Thoracic aorta (tissue), 2 donors: ENCODE measurements around the gene RRN3. TPM values are rescaled to one million over a fixed set of nuclear protein-coding genes. Genes with fewer than 3 reads are reported as not detected.
A peak's percentile ranks its signal among the peaks of the same experiment; 100 is the strongest.
"Not testable (repeated sequence)": the region's sequence is repeated elsewhere in the genome, so short reads cannot be mapped to it uniquely, and the experiment has no call there.

ENCODE experiments used
- ATAC-seq: fragments of 150-250 bp; one replicate; pipeline ENCODE4 v1.8.0; 2017; ENCODE audit warnings: low read depth; ENCODE audit not compliant: insufficient number of reproducible peaks, low FRiP score
- DNase-seq: peaks from one replicate; pipeline ENCODE4 v3.0.0-alpha.2; 2020; ENCODE audit warnings: low spot score
- H3K27ac ChIP-seq, 2 donors: fragments of 200-600 bp; sonication (generic); 1 replicate in 1 of 2; 2 replicates in 1 of 2; pipeline ENCODE4 v1.5.1; 2016; ENCODE audit warnings: mild to moderate bottlenecking in 2 of 2, moderate library complexity in 2 of 2
- H3K27me3 ChIP-seq: fragments of 200-600 bp; sonication (generic); replicated peaks from 2 replicates; pipeline ENCODE4 v1.6.0; 2016; ENCODE audit warnings: mild to moderate bottlenecking; ENCODE audit not compliant: insufficient read depth
- H3K36me3 ChIP-seq: fragments of 200-600 bp; sonication (generic); one replicate; pipeline ENCODE4 v1.5.1; 2016
- H3K4me1 ChIP-seq, 2 donors: fragments of 200-600 bp; sonication (generic); 1 replicate in 1 of 2; 2 replicates in 1 of 2; pipeline versions ENCODE4 v1.5.1 to v1.6.0; 2016; ENCODE audit warnings: low read depth in 2 of 2, mild to moderate bottlenecking in 1 of 2; ENCODE audit not compliant: control insufficient read depth in 1 of 2
- H3K4me3 ChIP-seq: fragments of 200-600 bp; sonication (generic); 2 replicates; pipeline ENCODE4 v1.5.1; 2016; ENCODE audit warnings: mild to moderate bottlenecking
- H3K9me3 ChIP-seq: fragments of 200-600 bp; sonication (generic); 2 replicates; pipeline ENCODE4 v1.5.1; 2016
- total RNA-seq, 2 donors: library from RNA; depleted of rRNA; stranded (reverse); fragments of >200 nt; gene quantifications; one replicate each; pipeline versions ENCODE4 v1.1.0 to v1.2.3, GENCODE V29; 2016

The RRN3 gene
- total RNA-seq, 2 donors from 2014 or later, result 25.0 to 30.2 TPM

GRCh38 chr16:15133554-15133953, 39.5 kb upstream of the RRN3 start:
- peaks cover 16% of the 10 kb centered on the region for H3K36me3 ChIP-seq
- not testable (repeated sequence) for ATAC-seq, H3K4me1 ChIP-seq, H3K27me3 ChIP-seq, DNase-seq, H3K9me3 ChIP-seq, H3K4me3 ChIP-seq, H3K27ac ChIP-seq

DNA sequence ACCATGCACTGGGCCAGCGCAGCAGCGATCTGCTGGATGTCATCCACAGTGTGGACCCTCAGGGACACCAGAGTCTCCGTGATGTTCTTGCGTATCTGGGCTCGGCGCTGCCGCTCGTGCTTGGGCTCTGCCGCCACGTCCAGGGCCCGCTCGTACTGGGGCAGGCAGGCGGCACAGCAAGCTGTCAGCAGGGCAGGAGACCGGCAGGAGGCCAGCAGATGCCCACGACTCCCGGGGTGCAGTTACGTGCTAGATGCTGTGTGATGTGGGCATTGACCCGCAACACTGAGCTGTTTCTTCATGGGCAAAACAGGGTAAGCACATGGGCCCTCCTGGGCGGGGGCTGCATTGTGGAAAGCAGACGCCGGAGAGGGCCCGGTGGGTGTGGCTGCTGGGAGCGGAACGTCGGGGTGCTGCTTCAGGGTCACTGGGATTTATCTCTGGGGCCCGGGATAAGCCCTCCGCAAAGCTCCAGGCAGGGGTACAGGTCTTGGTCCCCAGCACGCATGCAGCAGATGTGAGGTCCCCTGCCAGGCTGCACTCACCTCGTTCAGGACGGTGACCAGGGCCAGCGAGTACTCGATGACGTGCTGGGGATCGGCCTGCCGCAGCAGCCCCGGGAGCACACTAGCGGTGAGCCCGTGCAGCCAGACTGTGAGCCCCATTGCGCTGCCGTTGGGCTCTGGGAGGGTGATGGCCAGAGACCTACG, 38.8 kb upstream of the RRN3 start:
- H3K36me3 ChIP-seq, result peaks cover 16% of the 10 kb centered on the region
- DNase-seq, ATAC-seq: not testable (repeated sequence)

GRCh38 chr16:15130943-15131700, 37.0 kb upstream of the RRN3 start:
- ATAC-seq, H3K27me3 ChIP-seq, DNase-seq, H3K9me3 ChIP-seq, H3K27ac ChIP-seq, H3K4me3 ChIP-seq, H3K4me1 ChIP-seq: not testable (repeated sequence)
- peaks cover 16% of the 10 kb centered on the region for H3K36me3 ChIP-seq

More for the DNA sequence above, 38.8 kb upstream of the RRN3 start:
- H3K27me3 ChIP-seq, H3K4me3 ChIP-seq, H3K27ac ChIP-seq, H3K4me1 ChIP-seq, H3K9me3 ChIP-seq: not testable (repeated sequence)

DNA sequence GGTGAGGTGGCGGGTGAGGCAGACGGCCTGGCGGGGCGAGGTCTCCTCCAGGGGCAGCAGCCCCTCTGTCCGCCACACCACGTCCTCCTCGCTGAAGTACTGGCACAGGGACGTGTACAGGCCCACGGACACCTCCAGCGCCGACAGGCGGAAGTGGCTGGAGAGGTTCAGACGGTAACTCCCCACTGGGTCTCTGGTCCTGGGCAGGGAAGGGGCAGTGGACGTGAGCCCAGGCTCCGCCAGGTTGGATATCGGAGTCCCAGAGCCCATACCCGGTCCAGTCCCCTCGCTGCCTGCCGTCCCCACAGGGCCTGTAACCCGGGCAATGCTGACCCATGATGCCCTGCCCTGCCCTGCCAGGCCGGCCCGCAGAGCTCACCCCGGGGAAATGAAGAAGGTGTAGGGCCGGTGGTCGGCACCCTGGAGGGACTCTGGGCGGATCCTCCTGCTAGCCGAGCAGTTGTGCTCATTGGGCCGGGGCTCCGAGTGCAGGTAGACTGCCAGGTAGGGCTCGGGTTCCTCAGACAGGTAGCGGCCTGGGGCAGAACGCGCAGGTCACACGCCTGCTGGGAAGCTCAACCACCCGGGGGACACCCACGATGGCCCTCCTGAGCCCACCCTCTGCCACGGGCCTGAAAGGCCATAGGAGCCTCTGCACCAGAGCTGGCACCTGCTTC, 36.3 kb upstream of the RRN3 start:
- not testable (repeated sequence) for H3K9me3 ChIP-seq, H3K27me3 ChIP-seq, H3K4me3 ChIP-seq, DNase-seq, H3K4me1 ChIP-seq, H3K27ac ChIP-seq, ATAC-seq
- H3K36me3 ChIP-seq, result peaks cover 16% of the 10 kb centered on the region

GRCh38 chr16:15127641-15128425, 33.8 kb upstream of the RRN3 start:
- not testable (repeated sequence) for DNase-seq, H3K27me3 ChIP-seq, H3K9me3 ChIP-seq, ATAC-seq, H3K4me1 ChIP-seq, H3K27ac ChIP-seq, H3K4me3 ChIP-seq
- H3K36me3 ChIP-seq, result peaks cover 15% of the 10 kb centered on the region

GRCh38 chr16:15100372-15100987, 6.4 kb upstream of the RRN3 start:
- H3K4me1 ChIP-seq, DNase-seq, H3K4me3 ChIP-seq, ATAC-seq, H3K36me3 ChIP-seq, H3K9me3 ChIP-seq, H3K27me3 ChIP-seq, H3K27ac ChIP-seq: not testable (repeated sequence)

- ATAC-seq, H3K4me1 ChIP-seq, DNase-seq, H3K36me3 ChIP-seq, H3K9me3 ChIP-seq, H3K27ac ChIP-seq, H3K4me3 ChIP-seq, H3K27me3 ChIP-seq: not testable (repeated sequence)
Observed at GRCh38 chr16:15099366-15099909, 5.4 kb upstream of the RRN3 start.

DNA sequence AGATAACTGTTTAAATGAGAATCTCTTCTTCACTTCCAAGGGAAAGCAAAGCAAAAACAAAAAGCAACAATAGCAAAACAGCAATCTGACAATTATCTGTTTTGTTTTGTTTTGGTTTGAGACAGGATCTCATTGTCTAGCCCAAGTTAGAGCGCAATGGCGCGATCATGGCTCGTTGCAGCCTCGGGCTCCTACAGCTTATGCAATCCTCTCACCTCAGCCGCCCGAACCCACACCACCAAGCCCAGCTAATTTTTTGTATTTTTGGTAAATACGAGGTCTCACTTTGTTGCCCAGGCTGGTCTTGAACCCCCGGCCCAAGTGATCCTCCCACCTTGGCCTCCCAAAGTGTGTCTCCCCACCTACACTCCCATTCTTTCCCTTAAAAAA, 2.5 kb upstream of the RRN3 start:
- H3K27me3 ChIP-seq, ATAC-seq, H3K27ac ChIP-seq, H3K4me3 ChIP-seq, H3K36me3 ChIP-seq, H3K9me3 ChIP-seq, DNase-seq: not testable (repeated sequence)
- peaks cover 6 to 19% of the 10 kb centered on the region in 2 donors for H3K4me1 ChIP-seq

DNA sequence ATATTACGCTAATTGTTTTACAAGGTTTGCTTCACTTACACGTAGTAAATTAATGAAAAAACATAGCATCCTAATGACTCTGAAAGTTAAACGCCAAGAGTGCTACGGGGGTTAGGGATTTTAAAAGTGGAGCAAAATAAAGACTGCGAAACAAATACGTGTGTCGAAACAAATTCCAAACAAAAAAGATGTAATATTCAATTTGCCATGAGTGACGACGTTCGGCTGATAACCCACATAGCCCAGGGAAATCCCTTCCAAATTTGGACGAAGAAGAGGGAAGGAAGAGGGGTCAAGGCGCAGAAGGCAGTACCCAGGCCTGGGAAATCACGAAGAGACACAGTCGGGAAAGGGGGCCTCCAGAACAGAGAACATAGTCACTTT, 509 bp downstream of the RRN3 start:
- H3K27me3 ChIP-seq, H3K9me3 ChIP-seq, ATAC-seq, DNase-seq, H3K36me3 ChIP-seq: not testable (repeated sequence)
- Histone ChIP-seq H3K4me1 (peaks cover 6 to 19% of the 10 kb centered on the region in 2 donors), H3K4me3 (peak overlapping the region; percentile 79), H3K27ac (peak overlapping the region; percentile 65 to 76)

- not testable (repeated sequence) for ATAC-seq, H3K4me3 ChIP-seq, H3K27me3 ChIP-seq, DNase-seq, H3K9me3 ChIP-seq, H3K27ac ChIP-seq
- Histone ChIP-seq H3K36me3 (peaks cover 12% of the 10 kb centered on the region), H3K4me1 (peaks cover 6 to 19% of the 10 kb centered on the region in 2 donors)
Observed at GRCh38 chr16:15090663-15091269, 3.3 kb downstream of the RRN3 start.

DNA sequence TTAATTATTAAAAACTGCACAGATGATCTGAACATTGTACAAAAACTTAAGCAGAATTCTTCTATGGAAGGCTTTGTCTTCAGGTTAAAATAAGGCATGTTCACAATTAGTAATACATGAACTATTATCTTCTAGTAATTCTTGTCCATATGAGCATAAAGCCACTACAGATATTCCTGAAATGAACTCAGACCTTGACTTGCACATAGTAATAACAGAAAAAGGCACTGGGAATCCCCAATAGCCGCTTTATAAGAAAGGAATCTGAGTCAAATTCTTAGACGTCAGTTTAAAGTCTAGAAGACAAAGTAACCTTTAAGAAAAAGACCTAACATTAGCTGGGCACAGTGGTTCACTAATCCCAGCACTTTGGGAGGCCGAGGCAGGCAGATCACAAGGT, 11.3 kb downstream of the RRN3 start:
- not testable (repeated sequence) for H3K27ac ChIP-seq, H3K9me3 ChIP-seq, DNase-seq, H3K4me3 ChIP-seq, ATAC-seq, H3K27me3 ChIP-seq, H3K4me1 ChIP-seq
- peaks cover 29% of the 10 kb centered on the region for H3K36me3 ChIP-seq
